K562 treated with DMSO at 1 percent for 4 hours (cell line): ENCODE results near the gene UCHL1. TPM values are rescaled to one million over a fixed set of nuclear protein-coding genes. Genes with fewer than 3 reads are reported as not detected.

Experiments
- total RNA-seq: library from RNA; unstranded; fragments of 300-600 nt; gene quantifications from 2 replicates; pipeline ENCODE4 v1.2.3, GENCODE V29; 2022; ENCODE audit not compliant: insufficient read depth

The UCHL1 gene
- total RNA-seq, result not detected in 2 replicates

GRCh38 chr4:41256740-41257256 lies at the start of gene UCHL1:
Gene UCHL1, plus strand, starts transcription at chr4:41256928. Its CDS starts 49 bp downstream, at chr4:41256977.

GRCh38 chr4:41214136-41214824 lies 42.4 kb upstream of the UCHL1 start, which contains the start of gene APBB2:
Gene APBB2, minus strand, starts transcription at chr4:41214542. Its CDS starts 181,288 bp downstream, at chr4:41033254.

Other genes with a start within 250 kb of the UCHL1 start
- gene APBB2, start 42.4 kb upstream of the UCHL1 start, total RNA-seq, result 2.7 and 5.3 TPM in 2 replicates